NCI-H1694 (cell line): ENCODE data around the gene ATG10.
"Not testable (repeated sequence)": the region's sequence is repeated elsewhere in the genome, so short reads cannot be mapped to it uniquely, and the experiment has no call there.

Source experiments
- DNase-seq: peaks from one replicate; lab custom pipeline; 2025; lab: John Stamatoyannopoulos, UW

Gene ATG10

GRCh38 chr5:82129723-82130285 is 158.0 kb downstream of the ATG10 start:
- DNase-seq = no peak

GRCh38 chr5:82130602-82131001 is 158.8 kb downstream of the ATG10 start:
- DNase-seq = no peak

DNA sequence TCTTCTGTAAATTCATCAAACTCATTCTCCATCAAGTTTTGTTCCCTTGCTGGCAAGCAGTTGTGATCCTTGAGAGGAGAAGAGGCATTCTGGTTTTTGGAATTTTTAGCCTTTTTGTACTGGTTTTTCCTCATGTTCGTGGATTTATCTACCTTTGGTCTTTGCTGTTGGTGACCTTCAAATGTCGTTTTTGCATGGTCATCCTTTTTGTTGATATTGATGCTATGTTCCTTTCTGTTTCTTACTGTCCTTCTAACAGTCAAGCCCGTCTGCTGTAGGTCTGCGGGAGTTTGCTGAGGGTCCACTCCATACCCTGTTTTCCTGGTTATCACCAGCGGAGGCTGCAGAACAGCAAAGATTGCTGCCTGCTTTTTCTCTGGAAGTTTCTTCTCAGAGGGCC is 165.4 kb downstream of the ATG10 start:
- DNase-seq = no peak

DNA sequence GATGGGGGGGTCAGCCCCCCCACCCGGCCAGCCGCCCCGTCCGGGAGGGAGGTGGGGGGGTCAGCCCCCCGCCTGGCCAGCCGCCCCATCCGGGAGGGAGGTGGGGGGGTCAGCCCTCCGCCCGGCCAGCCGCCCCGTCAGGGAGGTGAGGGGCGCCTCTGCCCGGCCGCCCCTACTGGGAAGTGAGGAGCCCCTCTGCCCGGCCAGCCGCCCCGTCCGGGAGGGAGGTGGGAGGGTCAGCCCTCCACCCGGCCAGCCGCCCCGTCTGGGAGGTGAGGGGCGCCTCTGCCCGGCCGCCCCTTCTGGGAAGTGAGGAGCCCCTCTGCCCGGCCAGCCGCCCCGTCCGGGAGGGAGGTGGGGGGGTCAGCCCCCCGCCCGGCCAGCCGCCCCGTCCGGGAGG is 168.0 kb downstream of the ATG10 start:
- not testable (repeated sequence) for DNase-seq

DNA sequence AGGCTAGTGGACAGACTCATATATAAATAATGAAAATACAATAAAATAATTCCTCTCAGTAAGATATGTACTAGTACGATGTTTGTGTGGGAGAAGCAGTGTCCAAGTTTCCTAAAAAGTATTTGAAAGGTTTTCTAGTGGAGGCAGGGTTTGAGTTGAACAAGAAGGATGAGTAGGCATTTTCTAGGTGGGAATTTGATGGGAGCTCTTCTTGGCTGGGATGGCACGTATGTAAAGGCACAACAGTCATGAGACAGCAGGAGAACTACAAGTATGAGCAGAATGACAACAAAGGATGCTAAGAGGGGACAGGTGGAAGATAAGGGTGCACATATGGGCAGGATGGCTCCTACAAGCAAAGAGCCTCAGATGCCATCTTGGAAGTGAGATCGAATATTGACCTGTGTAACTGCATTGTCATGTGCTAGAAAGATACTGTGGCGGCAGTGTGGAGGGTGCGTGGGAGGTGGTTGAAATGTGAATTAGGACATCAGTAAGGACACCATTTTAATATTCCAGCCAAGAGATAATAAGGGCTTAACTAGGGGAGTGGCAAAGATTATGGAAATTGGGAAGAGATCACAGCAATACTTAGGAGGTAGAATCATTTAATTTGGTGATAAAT is 170.5 kb downstream of the ATG10 start:
- no peak for DNase-seq

GRCh38 chr5:82142928-82143577 is 171.2 kb downstream of the ATG10 start:
- DNase-seq = no peak

DNA sequence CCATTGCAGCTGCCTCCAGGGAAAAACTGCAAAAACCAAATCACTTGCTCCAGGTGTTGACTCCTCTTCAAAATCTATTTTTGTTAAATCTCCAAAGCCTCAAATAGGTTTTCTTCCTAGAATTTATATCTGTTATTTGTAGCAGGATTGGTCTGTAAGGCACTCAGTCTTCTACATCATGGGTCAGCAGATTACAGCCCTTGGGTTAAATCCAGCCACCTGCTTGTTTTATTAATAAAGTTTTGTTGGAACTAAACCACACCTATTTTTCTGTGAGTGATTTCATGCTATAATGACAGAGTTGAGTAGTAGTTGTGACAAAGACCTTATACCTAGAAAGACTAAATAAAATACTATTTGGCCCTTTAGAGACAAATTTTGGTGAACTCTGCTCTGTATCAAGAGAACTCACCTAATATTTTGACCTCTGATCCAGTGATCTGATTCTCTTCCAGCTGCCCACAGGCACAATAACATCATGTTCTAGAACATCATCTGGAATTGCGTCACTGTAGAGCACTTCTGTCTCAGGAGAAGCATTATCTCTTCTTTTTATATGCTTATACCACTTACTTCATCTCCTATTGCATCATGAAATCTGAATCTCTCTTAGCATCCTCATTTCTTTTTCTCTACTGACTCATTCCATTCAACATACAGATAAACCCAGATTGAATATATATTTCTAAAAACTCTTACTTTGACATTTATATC is 176.2 kb downstream of the ATG10 start:
- DNase-seq = no peak

DNA sequence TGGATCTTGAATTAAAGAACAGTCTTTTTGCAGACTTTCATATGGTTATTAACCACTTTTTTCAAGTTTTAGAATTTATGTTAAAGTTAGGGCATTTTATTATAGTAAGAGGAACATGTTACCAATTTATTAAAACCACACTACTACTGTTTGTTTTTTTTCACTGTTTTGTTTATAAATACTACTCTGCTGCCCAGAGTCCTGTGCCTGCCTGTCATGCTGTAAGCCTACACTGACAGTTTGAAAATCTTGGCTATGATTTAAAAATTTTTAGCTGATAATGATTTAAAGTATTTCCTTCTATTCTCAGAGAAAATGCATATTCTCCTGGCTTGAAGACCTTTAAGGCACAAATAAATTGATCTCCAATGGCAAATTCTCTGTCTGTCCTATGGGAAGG is 177.6 kb downstream of the ATG10 start:
- DNase-seq = no peak

GRCh38 chr5:82150559-82150958 is 178.7 kb downstream of the ATG10 start:
- DNase-seq = no peak

DNA sequence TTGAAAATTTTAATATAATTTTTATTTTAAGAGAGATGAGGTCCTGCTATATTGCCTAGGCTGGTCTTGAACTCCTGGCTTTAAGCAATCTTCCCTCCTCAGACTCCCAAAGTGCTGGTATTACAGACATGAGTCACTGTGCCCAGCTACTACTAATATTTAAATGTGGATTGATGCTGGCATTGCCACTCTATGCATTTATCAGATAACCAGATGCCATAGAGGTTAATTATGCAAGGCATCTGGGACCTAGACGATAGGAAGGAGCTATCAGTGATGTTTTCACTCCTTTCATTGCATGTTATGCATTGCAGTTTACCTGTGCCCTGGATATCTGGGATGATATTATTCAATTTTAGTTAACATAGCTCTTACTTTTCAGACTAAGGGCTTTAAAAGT is 179.4 kb downstream of the ATG10 start:
- no peak for DNase-seq

DNA sequence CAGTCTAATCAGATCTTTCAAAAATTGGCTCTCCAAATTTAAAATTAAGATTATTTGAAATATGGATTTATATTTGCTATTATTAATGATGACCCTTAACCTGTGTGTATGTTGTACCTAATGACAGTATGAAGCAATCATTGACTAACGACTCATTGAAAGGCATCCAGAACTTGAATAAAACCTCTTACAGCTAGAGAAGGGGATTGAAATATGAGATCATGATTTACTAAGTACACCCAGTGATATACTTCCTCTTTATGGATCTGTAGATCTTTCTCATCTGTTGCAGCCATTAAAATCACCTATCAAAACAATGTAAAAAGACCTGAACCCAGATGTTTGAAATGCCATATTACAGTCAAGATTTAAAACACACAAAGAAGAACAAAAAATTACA is 179.8 kb downstream of the ATG10 start:
- DNase-seq = no peak

DNA sequence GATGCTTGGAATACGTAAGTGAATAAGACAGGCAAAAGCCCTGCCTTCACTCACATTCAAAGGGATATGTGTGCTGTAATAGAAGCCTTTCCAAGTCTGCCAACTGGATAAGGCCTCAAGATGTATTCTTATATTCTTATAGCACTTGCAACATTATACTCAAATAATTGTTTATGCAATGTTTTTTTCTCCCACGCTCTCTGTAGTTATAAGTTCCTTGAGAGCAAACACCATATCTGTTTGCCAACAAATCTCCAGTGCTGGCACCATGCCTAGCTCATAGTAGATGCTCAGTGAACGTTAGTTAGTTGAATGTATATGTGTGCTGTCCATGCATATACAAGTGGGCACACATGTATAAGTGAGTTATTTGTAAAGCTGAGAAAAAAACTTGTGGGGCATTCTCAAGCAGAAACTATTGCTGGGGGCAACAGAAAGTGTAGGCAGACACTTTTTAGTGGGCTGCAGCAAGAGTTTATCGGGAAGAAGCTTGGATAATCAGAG is 181.2 kb downstream of the ATG10 start:
- no peak for DNase-seq

GRCh38 chr5:82154776-82155175 is 183.0 kb downstream of the ATG10 start:
- no peak for DNase-seq

GRCh38 chr5:82155305-82155704 is 183.5 kb downstream of the ATG10 start:
- DNase-seq = no peak

- no peak for DNase-seq
Observed at GRCh38 chr5:82156874-82157273, 185.1 kb downstream of the ATG10 start.

GRCh38 chr5:82158755-82159413 is 187.1 kb downstream of the ATG10 start:
- DNase-seq = no peak

DNA sequence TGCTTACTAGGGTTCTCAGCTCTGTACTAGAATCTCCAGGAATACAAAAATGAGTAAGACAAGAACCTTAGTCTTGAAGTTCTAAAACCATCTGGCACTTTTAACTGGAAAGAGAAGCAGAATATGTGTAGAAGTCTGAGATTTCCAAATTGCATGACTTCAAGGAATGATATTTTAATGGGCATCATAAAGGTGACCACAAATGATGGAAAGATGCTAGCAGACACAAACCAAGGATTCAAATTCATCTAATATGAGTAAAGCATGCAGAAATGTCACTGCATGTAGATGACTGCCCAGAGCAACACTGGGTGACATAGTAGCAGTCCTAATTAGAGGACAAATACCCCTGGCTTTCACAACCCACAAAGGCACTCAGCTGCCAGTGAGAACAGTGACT is 189.1 kb downstream of the ATG10 start:
- no peak for DNase-seq

DNA sequence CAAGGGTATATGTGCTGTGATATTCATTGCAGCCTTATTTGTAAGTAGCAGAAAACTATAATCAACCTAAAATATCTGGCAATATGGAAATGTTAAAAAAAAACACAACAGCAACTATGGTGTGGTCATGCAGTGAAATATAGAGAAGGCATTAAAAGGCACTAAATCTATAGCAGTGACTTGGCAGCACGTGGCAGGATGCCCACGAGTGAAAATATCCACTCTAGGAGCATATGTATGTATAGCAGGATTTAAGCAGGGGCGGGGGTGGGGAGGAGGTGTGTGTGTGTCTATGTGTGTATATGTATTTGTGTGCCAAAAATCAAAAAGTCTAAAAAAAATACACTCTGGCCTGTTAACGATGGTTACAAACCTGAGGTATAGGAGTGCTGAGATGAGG is 190.8 kb downstream of the ATG10 start:
- no peak for DNase-seq

DNA sequence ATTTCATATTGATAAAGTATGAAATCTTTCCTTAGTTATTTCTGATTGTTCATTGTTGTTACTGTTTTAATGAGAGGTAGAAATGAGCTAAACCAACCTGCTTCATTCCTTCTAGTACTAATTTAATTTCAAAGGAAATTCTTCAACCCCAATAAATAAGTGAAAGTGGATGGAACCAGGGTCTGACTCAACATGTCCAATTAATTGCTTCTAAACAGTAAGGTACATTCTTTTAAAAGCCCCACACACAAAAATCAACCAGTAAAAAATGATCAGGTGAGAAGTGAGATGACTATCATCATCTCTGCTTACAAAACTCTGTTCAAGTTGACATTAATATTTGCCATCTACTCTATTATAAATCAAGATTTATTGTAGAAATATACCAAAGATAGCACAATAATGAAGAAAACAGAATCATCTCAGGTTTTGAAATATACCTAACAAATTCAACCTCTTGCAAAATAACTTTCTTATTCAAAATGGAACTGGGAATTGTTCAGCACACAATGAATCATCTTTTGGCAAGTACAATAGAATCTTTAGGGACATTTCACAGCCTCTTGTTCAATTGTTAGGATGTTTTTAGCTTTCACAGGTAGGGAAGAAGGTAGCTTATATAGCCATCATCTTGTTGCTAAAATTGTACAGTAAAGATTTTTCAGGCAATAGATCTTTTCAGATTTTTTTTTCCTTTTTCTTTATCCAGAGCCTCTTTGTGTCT is 191.8 kb downstream of the ATG10 start:
- DNase-seq = no peak

GRCh38 chr5:82164176-82164976 is 192.6 kb downstream of the ATG10 start:
- no peak for DNase-seq
